ENCODE data around the gene RNASE8.
"Not testable (repeated sequence)": the region's sequence is repeated elsewhere in the genome, so short reads cannot be mapped to it uniquely, and the experiment has no call there.

DNA sequence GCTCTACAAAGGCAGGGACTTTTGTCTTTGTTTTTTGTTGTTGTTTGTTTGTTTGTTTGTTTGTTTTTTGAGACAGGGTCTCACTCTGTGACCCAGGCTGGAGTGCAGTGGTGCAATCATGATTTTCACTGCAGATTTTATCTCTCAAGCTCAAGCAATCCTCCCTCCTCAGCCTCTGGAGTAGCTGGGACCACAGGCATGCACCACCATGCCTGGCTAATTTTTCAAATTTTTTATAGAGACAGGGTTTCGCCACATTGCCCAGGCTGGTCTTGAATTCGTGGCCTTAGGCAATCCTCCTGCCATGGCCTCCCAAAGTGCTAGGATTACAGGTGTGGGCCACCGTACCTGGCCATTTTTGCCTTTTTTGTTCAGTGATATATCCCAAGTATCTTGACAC is 16.7 kb upstream of the RNASE8 start:
- TF ChIP-seq, protein P1, sequence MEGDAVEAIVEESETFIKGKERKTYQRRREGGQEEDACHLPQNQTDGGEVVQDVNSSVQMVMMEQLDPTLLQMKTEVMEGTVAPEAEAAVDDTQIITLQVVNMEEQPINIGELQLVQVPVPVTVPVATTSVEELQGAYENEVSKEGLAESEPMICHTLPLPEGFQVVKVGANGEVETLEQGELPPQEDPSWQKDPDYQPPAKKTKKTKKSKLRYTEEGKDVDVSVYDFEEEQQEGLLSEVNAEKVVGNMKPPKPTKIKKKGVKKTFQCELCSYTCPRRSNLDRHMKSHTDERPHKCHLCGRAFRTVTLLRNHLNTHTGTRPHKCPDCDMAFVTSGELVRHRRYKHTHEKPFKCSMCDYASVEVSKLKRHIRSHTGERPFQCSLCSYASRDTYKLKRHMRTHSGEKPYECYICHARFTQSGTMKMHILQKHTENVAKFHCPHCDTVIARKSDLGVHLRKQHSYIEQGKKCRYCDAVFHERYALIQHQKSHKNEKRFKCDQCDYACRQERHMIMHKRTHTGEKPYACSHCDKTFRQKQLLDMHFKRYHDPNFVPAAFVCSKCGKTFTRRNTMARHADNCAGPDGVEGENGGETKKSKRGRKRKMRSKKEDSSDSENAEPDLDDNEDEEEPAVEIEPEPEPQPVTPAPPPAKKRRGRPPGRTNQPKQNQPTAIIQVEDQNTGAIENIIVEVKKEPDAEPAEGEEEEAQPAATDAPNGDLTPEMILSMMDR (IDR thresholded peaks at IDR 0.05), result not testable (repeated sequence)
- not testable (repeated sequence) for TF ChIP-seq SIN3A (IDR thresholded peaks at IDR 0.05; ENCODE audit: borderline replicate concordance, insufficient read depth, low read depth, low read length); POLR2AphosphoS5 (IDR thresholded peaks at IDR 0.05; ENCODE audit: low read depth, low read length)

Data from Panc1 (cell line).